ENCODE data around the gene C19orf12.

DNA sequence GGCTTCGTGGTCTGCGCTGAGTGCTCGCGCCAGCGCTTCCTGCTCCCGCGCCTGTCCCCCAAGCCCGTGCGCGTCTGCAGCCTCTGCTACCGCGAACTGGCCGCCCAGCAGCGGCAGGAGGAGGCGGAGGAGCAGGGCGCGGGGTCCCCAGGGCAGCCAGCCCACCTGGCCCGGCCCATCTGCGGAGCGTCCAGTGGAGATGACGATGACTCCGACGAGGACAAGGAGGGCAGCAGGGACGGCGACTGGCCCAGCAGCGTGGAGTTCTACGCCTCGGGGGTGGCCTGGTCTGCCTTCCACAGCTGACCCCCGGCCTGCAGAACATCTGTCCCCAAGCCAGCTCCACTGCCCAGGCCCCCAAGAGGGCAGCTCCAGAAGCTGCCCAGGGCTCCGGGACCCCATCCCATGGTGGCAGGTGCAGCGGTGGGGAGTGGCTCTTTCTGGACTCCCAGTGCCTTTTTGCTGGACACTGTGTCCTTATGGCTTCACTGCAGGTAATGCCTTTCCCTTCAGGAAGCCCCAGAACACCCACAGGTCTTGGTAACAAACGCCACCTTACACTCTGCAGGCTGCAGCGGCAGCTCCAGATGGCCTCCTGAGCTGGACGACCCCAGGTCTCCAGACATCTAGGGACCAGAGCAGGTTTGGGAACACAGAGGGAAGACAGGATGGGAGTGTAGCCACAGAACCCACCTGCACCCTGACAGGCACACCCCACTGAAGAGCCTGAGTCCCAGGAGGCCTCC, 40.5 kb downstream of the C19orf12 start:
- TF ChIP-seq POLR2AphosphoS5 (IDR thresholded peaks at IDR 0.05; ENCODE audit: borderline replicate concordance, low read depth, low read length) (no peak), EZH2 (IDR thresholded peaks at IDR 0.05) (no peak), FOXP2 (optimal IDR thresholded peaks at IDR 0.05; ENCODE audit: control extremely low read depth, extremely low read length, insufficient read depth) (no peak)
